ENCODE data around the gene SLC16A6. TPM values are rescaled to one million over a fixed set of nuclear protein-coding genes. Genes with fewer than 3 reads are reported as not detected.
A peak's percentile ranks its signal among the peaks of the same experiment; 100 is the strongest.

SLC16A6 gene
- total and polyA plus RNA-seq, 8 donors = 0.02 to 1.0 (median 0.09) TPM

GRCh38 chr17:68305142-68305541, 14.2 kb upstream of the SLC16A6 start:
- Histone ChIP-seq H3K27me3 (no peaks in the 10 kb centered on the region), H3K27ac (no peak overlapping the region), H3K36me3 (no peaks in the 10 kb centered on the region), H3K9me3 (no peaks in the 10 kb centered on the region), H3K4me1 (peaks cover 0 to 10% (median 0%) of the 10 kb centered on the region in 3 donors), H3K4me3 (no peak overlapping the region)
- ATAC-seq (peak in 1 of 4 donors; percentile 50), DNase-seq (no peak), FAIRE-seq (no peak)
- intact Hi-C loops (cut with DNase I) = no loop called here
- WGBS, 2 donors = 49 to 61% methylated on average over 4 of the region's 4 CpGs
- TF ChIP-seq, protein P1, sequence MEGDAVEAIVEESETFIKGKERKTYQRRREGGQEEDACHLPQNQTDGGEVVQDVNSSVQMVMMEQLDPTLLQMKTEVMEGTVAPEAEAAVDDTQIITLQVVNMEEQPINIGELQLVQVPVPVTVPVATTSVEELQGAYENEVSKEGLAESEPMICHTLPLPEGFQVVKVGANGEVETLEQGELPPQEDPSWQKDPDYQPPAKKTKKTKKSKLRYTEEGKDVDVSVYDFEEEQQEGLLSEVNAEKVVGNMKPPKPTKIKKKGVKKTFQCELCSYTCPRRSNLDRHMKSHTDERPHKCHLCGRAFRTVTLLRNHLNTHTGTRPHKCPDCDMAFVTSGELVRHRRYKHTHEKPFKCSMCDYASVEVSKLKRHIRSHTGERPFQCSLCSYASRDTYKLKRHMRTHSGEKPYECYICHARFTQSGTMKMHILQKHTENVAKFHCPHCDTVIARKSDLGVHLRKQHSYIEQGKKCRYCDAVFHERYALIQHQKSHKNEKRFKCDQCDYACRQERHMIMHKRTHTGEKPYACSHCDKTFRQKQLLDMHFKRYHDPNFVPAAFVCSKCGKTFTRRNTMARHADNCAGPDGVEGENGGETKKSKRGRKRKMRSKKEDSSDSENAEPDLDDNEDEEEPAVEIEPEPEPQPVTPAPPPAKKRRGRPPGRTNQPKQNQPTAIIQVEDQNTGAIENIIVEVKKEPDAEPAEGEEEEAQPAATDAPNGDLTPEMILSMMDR (IDR thresholded peaks at IDR 0.05) = no peak

GRCh38 chr17:68304706-68305105, 13.8 kb upstream of the SLC16A6 start:
- TF ChIP-seq, protein P1 (IDR thresholded peaks at IDR 0.05) = no peak
- intact Hi-C loops (cut with DNase I) = no loop called here

GRCh38 chr17:68302666-68303065, 11.7 kb upstream of the SLC16A6 start:
- no peak overlapping the region for H3K4me3 ChIP-seq
- ATAC-seq (no peak), FAIRE-seq (no peak), DNase-seq (no peak)
- 57 to 65% methylated on average over 4 of the region's 4 CpGs for WGBS, 2 donors
- no peaks in the 10 kb centered on the region for H3K9me3 ChIP-seq
- intact Hi-C loops (cut with DNase I) = no loop called here
- H3K4me1 ChIP-seq = peaks cover 0 to 10% (median 0%) of the 10 kb centered on the region in 3 donors
- H3K36me3 ChIP-seq = no peaks in the 10 kb centered on the region
- TF ChIP-seq, protein P1 (IDR thresholded peaks at IDR 0.05) = no peak
- no peaks in the 10 kb centered on the region for H3K27me3 ChIP-seq
- H3K27ac ChIP-seq = no peak overlapping the region

More at GRCh38 chr17:68304706-68305105, 13.8 kb upstream of the SLC16A6 start:
- Histone ChIP-seq H3K4me3 (no peak overlapping the region), H3K27me3 (no peaks in the 10 kb centered on the region), H3K4me1 (peaks cover 0 to 10% (median 0%) of the 10 kb centered on the region in 3 donors), H3K9me3 (no peaks in the 10 kb centered on the region), H3K36me3 (no peaks in the 10 kb centered on the region), H3K27ac (no peak overlapping the region)
- DNase-seq (no peak), FAIRE-seq (no peak), ATAC-seq (no peak)
- WGBS, 2 donors = 92 to 95% methylated on average over 6 of the region's 6 CpGs

DNA sequence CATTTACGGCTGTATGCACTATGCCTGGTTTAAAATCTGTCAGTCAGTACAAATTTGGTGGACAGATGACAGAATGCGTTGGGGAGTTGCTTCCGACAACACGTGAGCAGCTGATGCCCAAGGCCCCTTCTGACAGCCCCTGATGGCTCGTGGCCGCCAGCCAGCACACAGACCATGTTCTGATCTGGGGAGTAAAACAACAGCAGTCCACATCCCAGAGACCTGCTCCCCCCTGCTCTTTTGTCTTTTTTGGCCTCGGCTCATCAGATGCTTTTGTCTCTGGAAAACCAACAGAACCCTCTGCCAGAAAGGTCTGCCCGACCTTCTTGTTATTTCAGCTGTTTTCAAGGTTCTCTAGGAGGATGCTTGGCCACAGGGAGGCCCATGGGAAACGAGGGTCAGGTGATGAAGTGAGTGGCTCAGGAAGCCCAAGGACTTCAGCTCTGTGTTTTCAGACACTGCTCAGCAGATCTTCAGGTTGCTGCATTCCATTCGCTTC, 11.2 kb upstream of the SLC16A6 start:
- ATAC-seq = no peak
- FAIRE-seq = no peak
- intact Hi-C loops (cut with DNase I) = no loop called here
- TF ChIP-seq, protein P1 (IDR thresholded peaks at IDR 0.05) = no peak
- WGBS, 2 donors = 66 to 80% methylated on average over 10 of the region's 10 CpGs
- no peaks in the 10 kb centered on the region for H3K27me3 ChIP-seq
- peaks cover 0 to 10% (median 0%) of the 10 kb centered on the region in 3 donors for H3K4me1 ChIP-seq
- H3K4me3 ChIP-seq = no peak overlapping the region
- DNase-seq = no peak
- no peaks in the 10 kb centered on the region for H3K9me3 ChIP-seq
- H3K36me3 ChIP-seq = no peaks in the 10 kb centered on the region
- H3K27ac ChIP-seq = no peak overlapping the region

DNA sequence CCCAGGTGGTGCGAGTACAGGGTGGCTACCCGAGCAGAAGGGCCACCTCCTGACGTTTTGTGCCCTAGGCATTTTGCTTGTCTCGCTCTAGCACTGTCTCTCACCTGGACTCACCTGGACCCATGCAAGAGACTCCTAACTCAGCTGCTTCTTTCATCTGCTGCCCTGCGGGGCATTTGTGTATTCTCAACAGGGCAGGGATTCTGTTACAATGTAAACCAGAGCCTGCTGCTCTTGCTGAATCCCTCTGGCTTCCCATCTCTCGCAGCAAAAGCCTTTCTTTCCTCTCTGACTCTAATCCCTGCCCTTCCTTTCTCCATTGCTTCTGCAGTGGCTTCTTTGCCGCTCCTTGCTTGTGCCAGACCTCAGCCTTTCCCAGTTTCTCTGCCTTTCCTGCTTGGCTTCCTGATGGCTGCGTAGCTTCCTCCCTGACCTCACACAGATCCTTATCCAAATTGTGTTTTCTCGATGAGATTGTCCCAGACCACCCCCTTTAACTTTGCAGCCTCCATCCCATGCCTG, 10.6 kb upstream of the SLC16A6 start:
- no peaks in the 10 kb centered on the region for H3K9me3 ChIP-seq
- WGBS, 2 donors = 75 to 83% methylated on average over 9 of the region's 9 CpGs
- no peak for DNase-seq
- no peak for FAIRE-seq
- H3K4me1 ChIP-seq = peaks cover 0 to 10% (median 0%) of the 10 kb centered on the region in 3 donors
- TF ChIP-seq, protein P1 (IDR thresholded peaks at IDR 0.05) = no peak
- no peak for ATAC-seq
- H3K36me3 ChIP-seq = no peaks in the 10 kb centered on the region
- no peak overlapping the region for H3K27ac ChIP-seq
- H3K4me3 ChIP-seq = no peak overlapping the region
- intact Hi-C loops (cut with DNase I) = no loop called here
- H3K27me3 ChIP-seq = no peaks in the 10 kb centered on the region

All from pancreas (tissue), 10 donors.